Astrocyte of the spinal cord (primary cell): Measurements from ENCODE around the gene NPAS4.

ENCODE experiments used
- DNase-seq: peaks from one replicate; pipeline ENCODE4 v3.0.0; 2011; ENCODE audit warnings: low read depth, low spot score
- H3K4me3 ChIP-seq: 2 replicates; pipeline ENCODE4 v1.5.1; 2011; ENCODE audit warnings: low read depth, mild to moderate bottlenecking, low read length, moderate library complexity
- in situ Hi-C: cut with HindIII; loops from 2 replicates; pipeline ENCODE4 v1.10.0; 2017; ENCODE audit warnings: low sequenced_read_pairs
- TF ChIP-seq, protein P1 (sequence below): IDR thresholded peaks from 2 replicates; pipeline ENCODE4 v1.5.1; 2012; ENCODE audit warnings: low read depth, mild to moderate bottlenecking, low read length, inconsistent platforms

The NPAS4 gene

DNA sequence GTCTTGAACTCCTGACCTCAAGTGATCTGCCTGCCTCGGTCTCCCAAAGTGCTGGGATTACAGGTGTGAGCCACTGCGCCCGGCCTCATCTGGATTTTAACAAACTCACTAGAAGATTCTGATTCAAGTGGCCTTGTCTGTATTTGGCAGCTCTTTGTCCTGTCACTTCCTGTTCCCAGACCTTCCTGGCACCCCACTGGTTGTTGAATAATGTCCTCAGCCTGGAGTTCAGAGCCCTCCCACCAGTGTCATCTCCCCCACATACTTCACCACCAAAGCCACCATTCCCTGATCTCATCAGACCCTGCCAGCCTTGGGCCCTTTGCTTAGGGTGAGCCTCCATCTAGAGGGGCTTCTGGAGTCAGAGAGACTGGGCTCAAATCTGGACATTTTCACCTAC, 49.2 kb downstream of the NPAS4 start:
- H3K4me3 ChIP-seq: no peak overlapping the region
- in situ Hi-C loops: no loop called here
- DNase-seq: no peak
- TF ChIP-seq, protein P1, sequence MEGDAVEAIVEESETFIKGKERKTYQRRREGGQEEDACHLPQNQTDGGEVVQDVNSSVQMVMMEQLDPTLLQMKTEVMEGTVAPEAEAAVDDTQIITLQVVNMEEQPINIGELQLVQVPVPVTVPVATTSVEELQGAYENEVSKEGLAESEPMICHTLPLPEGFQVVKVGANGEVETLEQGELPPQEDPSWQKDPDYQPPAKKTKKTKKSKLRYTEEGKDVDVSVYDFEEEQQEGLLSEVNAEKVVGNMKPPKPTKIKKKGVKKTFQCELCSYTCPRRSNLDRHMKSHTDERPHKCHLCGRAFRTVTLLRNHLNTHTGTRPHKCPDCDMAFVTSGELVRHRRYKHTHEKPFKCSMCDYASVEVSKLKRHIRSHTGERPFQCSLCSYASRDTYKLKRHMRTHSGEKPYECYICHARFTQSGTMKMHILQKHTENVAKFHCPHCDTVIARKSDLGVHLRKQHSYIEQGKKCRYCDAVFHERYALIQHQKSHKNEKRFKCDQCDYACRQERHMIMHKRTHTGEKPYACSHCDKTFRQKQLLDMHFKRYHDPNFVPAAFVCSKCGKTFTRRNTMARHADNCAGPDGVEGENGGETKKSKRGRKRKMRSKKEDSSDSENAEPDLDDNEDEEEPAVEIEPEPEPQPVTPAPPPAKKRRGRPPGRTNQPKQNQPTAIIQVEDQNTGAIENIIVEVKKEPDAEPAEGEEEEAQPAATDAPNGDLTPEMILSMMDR: no peak

DNA sequence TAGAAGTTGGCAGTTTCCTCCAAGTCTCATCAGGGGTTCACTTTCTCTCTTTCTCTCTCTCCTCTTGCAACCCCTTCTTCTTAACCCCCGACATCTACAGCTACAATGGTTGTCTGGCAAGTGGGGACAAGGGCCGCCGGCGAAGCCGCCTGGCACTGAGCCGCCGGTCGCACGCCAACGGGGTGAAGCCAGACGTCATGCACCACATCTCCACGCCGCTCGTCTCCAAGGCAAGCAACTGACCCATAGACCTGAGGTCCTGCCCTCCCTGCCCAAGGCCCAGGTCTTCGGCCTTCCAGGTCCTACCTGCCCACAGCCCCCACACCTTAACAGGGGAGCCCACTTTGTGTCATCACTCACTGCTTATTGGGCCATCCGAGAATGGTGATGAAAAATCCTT, 50.3 kb downstream of the NPAS4 start:
- DNase-seq: no peak
- TF ChIP-seq, protein P1: no peak
- in situ Hi-C loops: no loop called here
- H3K4me3 ChIP-seq: no peak overlapping the region

DNA sequence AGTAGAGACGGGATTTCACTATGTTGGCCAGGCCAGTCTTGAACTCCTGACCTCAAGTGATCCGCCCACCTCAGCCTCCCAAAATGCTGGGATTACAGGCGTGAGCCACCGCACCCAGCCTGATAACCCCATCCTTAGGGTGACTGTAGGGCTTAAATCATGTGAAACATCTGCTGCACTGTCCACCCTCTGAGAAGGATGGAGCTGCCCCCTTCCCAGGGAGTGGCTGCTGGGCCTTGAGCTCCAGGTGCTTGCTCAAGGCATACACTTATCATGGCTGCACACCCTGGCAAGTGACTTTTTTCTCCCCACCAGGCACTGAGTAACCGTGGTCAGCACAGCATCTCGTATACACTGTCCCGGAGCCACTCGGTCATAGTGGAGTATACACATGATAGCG, 51.2 kb downstream of the NPAS4 start:
- no peak for DNase-seq
- in situ Hi-C loops: no loop called here
- TF ChIP-seq, protein P1: no peak
- no peak overlapping the region for H3K4me3 ChIP-seq

DNA sequence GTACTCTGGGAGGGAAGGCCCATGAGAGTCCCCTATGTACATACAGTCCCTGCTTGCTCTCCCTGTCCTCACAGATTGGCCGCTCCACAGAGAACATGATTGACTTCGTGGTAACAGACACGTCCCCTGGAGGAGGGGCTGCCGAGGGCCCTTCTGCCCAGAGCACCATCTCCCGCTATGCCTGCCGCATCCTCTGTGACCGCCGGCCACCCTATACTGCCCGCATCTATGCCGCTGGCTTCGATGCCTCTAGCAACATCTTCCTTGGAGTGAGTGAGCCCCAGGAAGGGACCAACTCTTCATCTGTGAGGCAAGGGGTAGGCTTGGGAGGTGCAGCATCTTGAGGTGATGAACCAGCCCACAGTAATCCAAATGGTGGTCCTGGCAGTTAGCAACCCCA, 52.3 kb downstream of the NPAS4 start:
- in situ Hi-C loops: no loop called here
- DNase-seq: no peak
- no peak overlapping the region for H3K4me3 ChIP-seq
- TF ChIP-seq, protein P1: no peak

DNA sequence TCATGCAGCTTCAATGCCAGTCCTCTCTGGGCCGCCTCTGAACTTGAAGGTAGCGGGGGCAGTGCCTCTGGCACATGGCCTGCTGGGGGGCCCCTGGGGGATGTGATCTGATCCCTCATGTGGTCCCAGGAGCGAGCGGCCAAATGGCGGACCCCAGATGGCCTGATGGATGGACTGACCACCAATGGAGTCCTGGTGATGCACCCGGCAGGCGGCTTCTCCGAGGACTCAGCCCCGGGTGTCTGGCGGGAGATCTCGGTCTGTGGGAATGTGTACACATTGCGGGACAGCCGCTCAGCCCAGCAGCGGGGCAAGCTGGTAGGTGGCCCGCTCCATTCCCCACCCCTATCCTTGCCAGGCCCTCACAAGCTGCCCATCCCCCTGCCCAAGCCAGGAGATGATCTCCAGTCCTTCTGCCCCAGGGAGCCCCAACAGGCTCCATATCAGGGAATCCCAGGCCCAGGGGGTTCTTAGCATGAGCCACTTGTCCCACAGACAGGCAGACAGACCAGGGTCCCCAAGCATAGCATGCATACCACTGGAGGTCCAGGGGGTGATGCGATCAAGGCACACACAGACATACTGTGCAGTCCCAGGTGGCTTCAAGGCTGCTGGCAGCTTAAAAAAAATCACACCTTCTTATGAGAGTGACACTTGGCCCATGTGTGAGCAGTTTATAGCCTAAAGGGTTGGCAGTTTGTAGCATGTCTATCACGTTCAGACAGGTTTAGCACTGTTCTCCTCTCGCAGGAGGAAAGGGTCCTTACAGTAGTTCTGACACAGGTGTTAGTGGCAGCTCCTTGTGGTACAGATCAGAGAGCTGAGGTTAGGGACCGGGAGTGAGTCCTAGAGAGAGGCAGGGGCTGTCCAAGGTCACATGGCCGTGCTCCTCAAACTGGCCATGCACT, 53.0 kb downstream of the NPAS4 start:
- in situ Hi-C loops: no loop called here
- TF ChIP-seq, protein P1: no peak
- no peak overlapping the region for H3K4me3 ChIP-seq
- no peak for DNase-seq

DNA sequence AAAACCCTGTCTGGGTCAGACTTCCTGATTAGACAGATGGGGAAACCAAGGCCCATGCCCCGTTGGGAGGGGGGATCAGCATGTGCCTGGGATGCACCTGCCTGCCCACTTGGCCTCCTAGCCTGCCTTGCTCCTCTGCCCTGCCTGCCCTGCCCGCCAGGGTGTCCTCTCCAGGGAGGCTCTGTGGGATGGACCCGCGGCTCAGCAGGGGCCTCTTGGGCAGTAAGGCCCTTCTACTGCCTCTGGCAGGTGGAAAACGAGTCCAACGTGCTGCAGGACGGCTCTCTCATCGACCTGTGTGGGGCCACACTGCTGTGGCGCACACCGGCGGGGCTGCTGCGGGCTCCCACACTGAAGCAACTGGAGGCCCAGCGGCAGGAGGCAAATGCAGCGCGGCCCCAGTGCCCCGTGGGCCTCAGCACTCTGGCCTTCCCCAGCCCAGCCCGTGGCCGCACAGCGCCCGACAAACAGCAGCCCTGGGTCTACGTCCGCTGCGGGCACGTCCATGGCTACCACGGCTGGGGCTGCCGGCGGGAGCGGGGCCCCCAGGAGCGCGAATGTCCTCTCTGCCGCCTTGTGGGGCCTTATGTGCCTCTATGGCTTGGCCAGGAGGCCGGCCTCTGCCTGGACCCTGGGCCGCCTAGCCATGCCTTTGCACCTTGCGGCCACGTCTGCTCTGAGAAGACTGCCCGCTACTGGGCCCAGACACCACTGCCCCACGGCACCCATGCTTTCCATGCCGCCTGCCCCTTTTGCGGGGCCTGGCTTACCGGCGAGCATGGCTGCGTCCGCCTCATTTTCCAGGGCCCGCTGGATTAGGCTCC, 54.7 kb downstream of the NPAS4 start:
- in situ Hi-C loops: no loop called here
- DNase-seq: no peak
- no peak overlapping the region for H3K4me3 ChIP-seq
- TF ChIP-seq, protein P1: no peak
